Activated naive CD8-positive, alpha-beta T cell treated with anti-CD3 and anti-CD28 coated beads, Interleukin-2, amount 10 ng/mL, durations not matched to agents 7 days and 5 days (primary cell): Measurements from ENCODE around the gene NRF1. TPM values are rescaled to one million over a fixed set of nuclear protein-coding genes. Genes with fewer than 3 reads are reported as not detected.
A peak's percentile ranks its signal among the peaks of the same experiment; 100 is the strongest.
"Not testable (repeated sequence)": the region's sequence is repeated elsewhere in the genome, so short reads cannot be mapped to it uniquely, and the experiment has no call there.

Experiments
- ATAC-seq: fragments of 150-1000 bp; cut with Tn5 transposase; one replicate; pipeline ENCODE4 v1.10.0; 2021; ENCODE audit warnings: low read depth, moderate library complexity
- POLR2A ChIA-PET: fragments of 350-600 bp; sonication (Branson Sonifier 250); formaldehyde crosslinking; loops from one replicate; lab custom pipeline; 2021; ENCODE audit warnings: antibody characterized with exemption; lab: Charles Lee
- DNase-seq: peaks from one replicate; pipeline ENCODE4 v3.0.0; 2021
- H3K27ac Mint-ChIP-seq: one replicate; pipeline ENCODE4 v1.8.0; 2022; ENCODE audit warnings: mild to moderate bottlenecking, mixed read lengths
- H3K27me3 Mint-ChIP-seq: one replicate; pipeline ENCODE4 v1.8.0; 2022; ENCODE audit warnings: mild to moderate bottlenecking, moderate library complexity, mixed read lengths
- H3K36me3 Mint-ChIP-seq: one replicate; pipeline ENCODE4 v1.8.0; 2021; ENCODE audit warnings: mild to moderate bottlenecking, mixed read lengths
- H3K4me1 Mint-ChIP-seq: one replicate; pipeline ENCODE4 v1.8.0; 2021; ENCODE audit warnings: mixed read lengths
- H3K4me3 Mint-ChIP-seq: one replicate; pipeline ENCODE4 v1.8.0; 2022; ENCODE audit warnings: mild to moderate bottlenecking, moderate library complexity, mixed read lengths
- H3K9me3 Mint-ChIP-seq: one replicate; pipeline ENCODE4 v1.8.0; 2021; ENCODE audit warnings: mixed read lengths
- total RNA-seq, 2 experiments: library from RNA; stranded (reverse); gene quantifications; one replicate each; pipeline ENCODE4 v1.2.3, GENCODE V29; 2021

NRF1 gene
- total RNA-seq, 2 experiments from 2014 or later: 32.5 to 33.6 TPM

- Mint-ChIP-seq H3K9me3 (no peaks in the 10 kb centered on the region), H3K4me3 (no peak overlapping the region), H3K36me3 (no peaks in the 10 kb centered on the region), H3K27me3 (peaks cover 8% of the 10 kb centered on the region), H3K27ac (no peak overlapping the region), H3K4me1 (peaks cover 3% of the 10 kb centered on the region)
- POLR2A ChIA-PET: no interaction called here
- DNase-seq (no peak), ATAC-seq (no peak)
These were observed 19.7 kb upstream of the NRF1 start for GRCh38 chr7:129591868-129592267.

GRCh38 chr7:129596386-129596785, 15.1 kb upstream of the NRF1 start:
- H3K36me3 Mint-ChIP-seq, H3K4me3 Mint-ChIP-seq, ATAC-seq, H3K27ac Mint-ChIP-seq, DNase-seq, H3K9me3 Mint-ChIP-seq, POLR2A ChIA-PET, H3K27me3 Mint-ChIP-seq, H3K4me1 Mint-ChIP-seq: not testable (repeated sequence)

GRCh38 chr7:129597672-129598071, 13.8 kb upstream of the NRF1 start:
- Mint-ChIP-seq H3K4me1 (peaks cover 3% of the 10 kb centered on the region), H3K36me3 (no peaks in the 10 kb centered on the region), H3K27me3 (peaks cover 3% of the 10 kb centered on the region), H3K27ac (no peak overlapping the region), H3K4me3 (no peak overlapping the region), H3K9me3 (no peaks in the 10 kb centered on the region)
- ATAC-seq (no peak), DNase-seq (no peak)
- POLR2A ChIA-PET: no interaction called here

- Mint-ChIP-seq H3K9me3 (no peaks in the 10 kb centered on the region), H3K36me3 (no peaks in the 10 kb centered on the region), H3K4me3 (no peak overlapping the region), H3K4me1 (peaks cover 3% of the 10 kb centered on the region), H3K27me3 (peaks cover 3% of the 10 kb centered on the region), H3K27ac (no peak overlapping the region)
- ATAC-seq (no peak), DNase-seq (no peak)
- POLR2A ChIA-PET: no interaction called here
These were observed 12.3 kb upstream of the NRF1 start for GRCh38 chr7:129599174-129599573.

- POLR2A ChIA-PET, H3K9me3 Mint-ChIP-seq, DNase-seq, H3K4me3 Mint-ChIP-seq, H3K36me3 Mint-ChIP-seq, ATAC-seq, H3K27me3 Mint-ChIP-seq, H3K27ac Mint-ChIP-seq: not testable (repeated sequence)
- peaks cover 12% of the 10 kb centered on the region for H3K4me1 Mint-ChIP-seq
These were observed 7.9 kb upstream of the NRF1 start for GRCh38 chr7:129603594-129603993.

- H3K9me3 Mint-ChIP-seq, H3K4me3 Mint-ChIP-seq, H3K27ac Mint-ChIP-seq, H3K36me3 Mint-ChIP-seq, POLR2A ChIA-PET, DNase-seq, ATAC-seq, H3K27me3 Mint-ChIP-seq: not testable (repeated sequence)
- peaks cover 12% of the 10 kb centered on the region for H3K4me1 Mint-ChIP-seq
These were observed 7.5 kb upstream of the NRF1 start for GRCh38 chr7:129604021-129604420.

- H3K27ac Mint-ChIP-seq: no peak overlapping the region
- no peak for ATAC-seq
- peaks cover 10% of the 10 kb centered on the region for H3K36me3 Mint-ChIP-seq
- H3K4me3 Mint-ChIP-seq: no peak overlapping the region
- no peaks in the 10 kb centered on the region for H3K27me3 Mint-ChIP-seq
- H3K4me1 Mint-ChIP-seq: peaks cover 18% of the 10 kb centered on the region
- no peak for DNase-seq
- POLR2A ChIA-PET: no interaction called here
- no peaks in the 10 kb centered on the region for H3K9me3 Mint-ChIP-seq
These were observed 6.6 kb upstream of the NRF1 start for GRCh38 chr7:129604713-129605437.

- no peak for ATAC-seq
These were observed 5.4 kb upstream of the NRF1 start for GRCh38 chr7:129605960-129606614.

GRCh38 chr7:129606803-129607202, 4.7 kb upstream of the NRF1 start:
- Mint-ChIP-seq H3K36me3 (peaks cover 12% of the 10 kb centered on the region), H3K9me3 (no peaks in the 10 kb centered on the region), H3K4me1 (peaks cover 21% of the 10 kb centered on the region), H3K4me3 (no peak overlapping the region), H3K27me3 (no peaks in the 10 kb centered on the region), H3K27ac (no peak overlapping the region)
- ATAC-seq (no peak), DNase-seq (no peak)
- POLR2A ChIA-PET: no interaction called here

More at GRCh38 chr7:129605960-129606614, 5.4 kb upstream of the NRF1 start:
- no peak overlapping the region for H3K4me3 Mint-ChIP-seq
- no peak overlapping the region for H3K27ac Mint-ChIP-seq
- no peaks in the 10 kb centered on the region for H3K9me3 Mint-ChIP-seq
- POLR2A ChIA-PET: no interaction called here
- peaks cover 11% of the 10 kb centered on the region for H3K36me3 Mint-ChIP-seq
- no peaks in the 10 kb centered on the region for H3K27me3 Mint-ChIP-seq
- H3K4me1 Mint-ChIP-seq: peaks cover 21% of the 10 kb centered on the region
- DNase-seq: no peak

GRCh38 chr7:129607471-129608120, 3.9 kb upstream of the NRF1 start:
- Mint-ChIP-seq H3K4me3 (no peak overlapping the region), H3K36me3 (peaks cover 12% of the 10 kb centered on the region), H3K9me3 (no peaks in the 10 kb centered on the region), H3K27me3 (no peaks in the 10 kb centered on the region), H3K27ac (no peak overlapping the region), H3K4me1 (peaks cover 22% of the 10 kb centered on the region)
- POLR2A ChIA-PET: interaction anchor here (0.8 kb wide), 1 partner anchor 218 kb away, joined by 3 read pairs; no protein-coding TSS in a partner anchor
- ATAC-seq (no peak), DNase-seq (peak; percentile 40)

- DNase-seq (no peak), ATAC-seq (no peak)
- POLR2A ChIA-PET: no interaction called here
- Mint-ChIP-seq H3K4me3 (peak overlapping the region; percentile 96), H3K9me3 (no peaks in the 10 kb centered on the region), H3K36me3 (peaks cover 12% of the 10 kb centered on the region), H3K4me1 (peaks cover 34% of the 10 kb centered on the region), H3K27me3 (no peaks in the 10 kb centered on the region), H3K27ac (peak overlapping the region; percentile 40)
These were observed 1.9 kb upstream of the NRF1 start for GRCh38 chr7:129609666-129610065.

GRCh38 chr7:129610709-129611245, 743 bp upstream of the NRF1 start:
- H3K4me1 Mint-ChIP-seq: peaks cover 39% of the 10 kb centered on the region
- DNase-seq: no peak
- POLR2A ChIA-PET: interaction anchor here (1.4 kb wide), 1 partner anchor 386 kb away, joined by 3 read pairs; the partner anchor contains the start of gene AHCYL2

More at GRCh38 chr7:129610709-129611245, 743 bp upstream of the NRF1 start:
- peaks cover 12% of the 10 kb centered on the region for H3K36me3 Mint-ChIP-seq
- H3K4me3 Mint-ChIP-seq: peak overlapping the region; percentile 96
- H3K9me3 Mint-ChIP-seq: no peaks in the 10 kb centered on the region
- H3K27me3 Mint-ChIP-seq: no peaks in the 10 kb centered on the region
- peak overlapping the region; percentile 96 for H3K27ac Mint-ChIP-seq
- ATAC-seq: no peak
